ENCODE results near the gene CLTA.
A peak's percentile ranks its signal among the peaks of the same experiment; 100 is the strongest.

Gene CLTA

DNA sequence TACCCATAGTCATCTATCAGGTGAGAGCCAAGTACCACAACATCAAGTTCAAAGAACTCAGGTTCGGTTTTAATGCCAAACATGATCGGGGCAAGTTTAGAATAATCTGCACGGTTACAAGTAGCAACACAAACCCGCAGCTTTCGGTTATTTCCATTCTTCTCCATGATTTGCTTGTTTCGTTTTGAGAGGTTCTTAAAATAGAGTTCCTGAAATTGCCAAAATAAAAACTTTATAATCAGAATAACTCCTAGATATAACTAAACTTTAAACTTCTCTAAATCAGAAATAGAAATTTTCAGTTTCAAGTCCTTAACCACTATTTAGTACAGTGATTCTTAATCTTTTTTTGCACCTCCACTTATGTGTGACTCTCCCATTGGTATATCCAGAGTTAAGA lies 58.5 kb downstream of the CLTA start:
- no peak for DNase-seq

DNA sequence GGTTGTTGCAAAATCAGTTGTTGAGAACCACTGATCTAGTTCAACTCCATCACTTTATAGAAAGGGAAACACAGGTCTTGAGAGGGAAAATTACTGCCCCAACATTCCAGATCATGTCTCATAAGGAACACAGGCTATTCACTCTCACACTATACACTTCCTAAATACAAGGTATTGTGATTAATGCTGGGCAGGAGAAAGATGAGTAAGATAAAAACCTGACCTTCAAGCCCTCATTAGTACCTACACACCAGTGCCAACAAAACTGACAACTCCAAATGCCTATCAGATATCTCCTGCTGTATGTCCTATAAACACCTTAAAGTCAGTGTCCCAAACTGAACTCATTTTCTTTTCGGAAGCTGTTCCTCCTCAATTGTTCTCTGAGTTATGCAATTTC lies 59.4 kb downstream of the CLTA start:
- no peak for DNase-seq

DNA sequence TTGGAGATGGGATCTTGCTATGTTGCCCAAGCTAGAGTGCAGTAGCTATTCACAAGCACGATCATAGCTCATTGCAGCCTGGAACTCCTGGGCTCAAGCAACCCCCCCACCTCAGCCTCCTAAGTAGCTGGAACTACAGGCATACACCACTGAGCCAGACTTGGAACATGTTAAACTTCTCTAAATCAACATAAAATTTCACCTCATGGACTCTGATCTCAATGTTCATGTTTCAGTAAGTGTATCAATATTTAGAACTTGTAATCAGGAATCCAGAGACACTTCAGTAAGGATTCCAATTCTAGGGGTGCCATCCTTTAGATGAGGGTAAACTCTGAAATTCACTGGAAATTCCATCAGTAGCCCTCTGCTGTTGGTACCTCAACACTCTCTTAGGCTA lies 60.7 kb downstream of the CLTA start:
- DNase-seq: no peak

DNA sequence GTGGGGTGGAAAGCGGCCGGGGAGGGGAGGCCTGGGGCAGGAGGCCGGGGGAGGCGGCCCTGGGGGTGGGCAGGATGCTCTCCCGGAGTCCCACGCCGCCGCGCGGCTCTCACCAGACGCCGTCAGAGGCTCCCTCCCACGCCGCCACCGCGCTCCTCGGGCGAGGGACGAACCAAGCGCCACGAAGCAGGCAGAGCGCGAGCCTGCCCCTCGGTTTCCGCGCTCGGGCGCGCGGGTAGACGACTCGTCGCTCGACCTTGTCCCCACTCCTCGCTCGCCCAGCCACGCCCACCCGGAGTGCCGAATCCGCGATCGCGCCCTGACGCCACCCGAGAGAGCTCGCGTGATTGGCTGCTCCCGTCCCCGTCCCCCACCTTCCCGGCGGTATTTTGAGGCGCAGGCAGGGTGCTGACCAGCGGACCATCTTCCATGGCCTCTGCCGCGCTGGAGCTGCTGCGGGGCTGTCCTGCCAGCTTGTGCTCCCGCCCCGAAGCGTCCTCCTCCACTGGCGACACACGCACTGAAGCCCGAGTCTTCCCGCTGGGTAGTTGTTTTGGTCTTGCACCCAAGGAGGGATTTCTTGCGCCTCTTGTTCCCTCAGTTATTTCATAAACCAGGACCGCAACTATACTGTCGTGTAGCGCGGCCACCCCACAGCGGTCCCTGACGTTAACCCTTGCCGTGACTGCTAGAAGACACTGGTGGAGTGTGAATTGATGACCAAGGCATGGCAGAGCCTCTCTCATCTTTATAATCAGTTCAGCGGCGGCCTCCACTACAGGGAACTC lies 67.7 kb downstream of the CLTA start, which contains the start of gene GNE:
TSS of gene GNE (minus strand) at position 241 of the 788 bp plus-strand sequence. CDS start 9,093 bp downstream, outside the sequence.
- peak; percentile 98 for DNase-seq

DNA sequence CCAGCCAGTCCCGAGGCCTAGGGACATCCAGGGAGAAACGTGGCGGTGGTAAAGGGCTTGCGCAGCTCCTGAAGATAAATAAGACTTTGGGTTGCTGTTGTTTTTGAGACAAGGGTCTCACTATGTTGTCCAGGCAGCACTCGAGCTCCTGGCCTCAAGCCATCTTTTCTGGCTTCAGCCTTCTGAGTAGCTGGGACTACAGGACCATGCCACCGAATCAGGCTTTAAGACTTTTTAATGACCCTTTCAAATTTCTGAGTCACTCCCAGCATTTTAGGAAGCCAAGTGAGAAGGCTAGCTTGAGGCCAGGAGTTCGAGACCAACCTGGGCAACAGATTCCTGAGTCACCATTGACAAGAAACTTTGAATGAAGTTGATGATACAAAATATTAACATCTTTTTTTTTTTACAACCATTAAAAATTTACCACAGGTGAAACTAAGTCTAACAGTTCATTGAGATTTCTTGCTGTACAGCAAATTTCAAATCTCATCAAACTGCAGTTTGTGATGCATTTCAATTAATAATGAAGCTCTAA lies 68.3 kb downstream of the CLTA start:
- DNase-seq: peak; percentile 2

All from CD4-positive, alpha-beta T cell treated with Interleukin-17A for 4 hours (primary cell).